HCT116 (cell line): Measurements from ENCODE around the gene ITPR1. TPM values are rescaled to one million over a fixed set of nuclear protein-coding genes. Genes with fewer than 3 reads are reported as not detected.

Experiments used
- ATAC-seq: fragments of 200-7000 bp; cut with Tn5 transposase; 2 replicates; pipeline ENCODE4 v1.9.1; 2020; ENCODE audit warnings: mild to moderate bottlenecking, moderate library complexity
- BruUV-seq: library from RNA; stranded (reverse); fragments of 400-500 nt; replicated peaks from 2 replicates; lab custom pipeline; 2021; lab: Mats Ljungman, UMichigan
- CTCF ChIA-PET: fragments of 300-600 bp; sonication (Branson Sonifier 250); formaldehyde crosslinking; loops from one replicate; lab custom pipeline; 2021; ENCODE audit warnings: antibody characterized with exemption; lab: Charles Lee
- POLR2A ChIA-PET: fragments of 300-600, 350-600 bp; sonication (Branson Sonifier 250); formaldehyde crosslinking; loops from one replicate; lab custom pipeline; 2021; ENCODE audit warnings: antibody characterized with exemption; lab: Charles Lee
- RAD21 ChIA-PET, 2 experiments: fragments of 300-600 bp; sonication (Branson Sonifier 250); formaldehyde crosslinking; loops; one replicate each; lab custom pipeline; 2023; ENCODE audit warnings: low total read pairs in 2 of 2; ENCODE audit not compliant: uncharacterized antibody in 2 of 2, unreplicated experiment in 2 of 2, low non-redundant PET in 1 of 2; lab: Charles Lee
- DNase-seq: peaks from one replicate; pipeline ENCODE4 v3.0.0-alpha.2; 2010; ENCODE audit warnings: low read depth, low spot score
- H2AFZ ChIP-seq: fragments of 200-600 bp; shearing (Covaris generic), sonication (generic); 2 replicates; pipeline ENCODE4 v1.6.1; 2017; ENCODE audit warnings: low read depth, mixed run types, mixed read lengths, antibody characterized with exemption, low read length; ENCODE audit not compliant: poor library complexity, severe bottlenecking
- H3K27ac ChIP-seq: 2 replicates; pipeline ENCODE4 v1.5.1; 2012; ENCODE audit warnings: low read depth, low read length
- H3K27me3 ChIP-seq: fragments of 200-600 bp; sonication (generic); 2 replicates; pipeline ENCODE4 v1.6.1; 2016; ENCODE audit warnings: mixed run types, low read length, mixed read lengths; ENCODE audit not compliant: insufficient read depth
- H3K36me3 ChIP-seq, 2 experiments: fragments of 200-500 bp in 1 of 2; fragments of 200-600 bp in 1 of 2; sonication (Bioruptor generic) in 1 of 2; sonication (generic) in 1 of 2; 2 replicates each; pipeline versions ENCODE4 v1.5.1 to v1.6.1; 2014 to 2016; ENCODE audit warnings: low read length in 2 of 2, inconsistent platforms in 1 of 2, mixed read lengths in 1 of 2, mixed run types in 1 of 2; ENCODE audit not compliant: insufficient read depth in 2 of 2, control insufficient read depth in 1 of 2
- H3K4me1 ChIP-seq, 2 experiments: fragments of 200-600 bp in 1 of 2; sonication (generic) in 1 of 2; 2 replicates each; pipeline versions ENCODE4 v1.5.1 to v1.6.1; 2012 to 2017; ENCODE audit warnings: low read length in 2 of 2, inconsistent platforms in 1 of 2, mild to moderate bottlenecking in 1 of 2, mixed read lengths in 1 of 2, mixed run types in 1 of 2, moderate library complexity in 1 of 2; ENCODE audit not compliant: insufficient read depth in 2 of 2, control insufficient read depth in 1 of 2
- H3K4me2 ChIP-seq: fragments of 200-600 bp; sonication (generic); 2 replicates; pipeline ENCODE4 v1.6.1; 2017; ENCODE audit warnings: mixed run types, low read length, mixed read lengths
- H3K4me3 ChIP-seq, 2 experiments: fragments of 200-600 bp in 1 of 2; sonication (generic) in 1 of 2; replicated peaks in 1 of 2; 2 replicates each; pipeline ENCODE4 v1.5.1; 2011 to 2016; ENCODE audit warnings: low read length in 2 of 2, control low read depth in 1 of 2, low read depth in 1 of 2, mild to moderate bottlenecking in 1 of 2, mixed read lengths in 1 of 2, mixed run types in 1 of 2
- H3K79me2 ChIP-seq: fragments of 200-600 bp; sonication (generic); 2 replicates; pipeline ENCODE4 v1.6.1; 2017; ENCODE audit warnings: mild to moderate bottlenecking, mixed run types, low read length, moderate library complexity, mixed read lengths; ENCODE audit not compliant: insufficient read depth
- H3K9ac ChIP-seq: fragments of 200-600 bp; sonication (generic); 2 replicates; pipeline ENCODE4 v1.6.1; 2016; ENCODE audit warnings: low read length, mixed read lengths
- H3K9me2 ChIP-seq: fragments of 200-600 bp; sonication (generic), shearing (Covaris generic); 2 replicates; pipeline ENCODE4 v1.6.1; 2017; ENCODE audit warnings: mixed run types, mild to moderate bottlenecking, moderate library complexity; ENCODE audit not compliant: insufficient read depth
- H3K9me3 ChIP-seq, 2 experiments: fragments of 200-500 bp in 1 of 2; fragments of 200-600 bp in 1 of 2; sonication (Bioruptor generic) in 1 of 2; sonication (generic) in 1 of 2; 2 replicates each; pipeline ENCODE4 v1.6.1; 2014 to 2017; ENCODE audit warnings: low read length in 2 of 2, mixed read lengths in 2 of 2, inconsistent platforms in 1 of 2, low read depth in 1 of 2, mild to moderate bottlenecking in 1 of 2, mixed run types in 1 of 2, moderate library complexity in 1 of 2; ENCODE audit not compliant: control insufficient read depth in 1 of 2, insufficient read depth in 1 of 2
- H4K20me1 ChIP-seq: fragments of 200-600 bp; sonication (generic), shearing (Covaris generic); 2 replicates; pipeline ENCODE4 v1.6.1; 2017; ENCODE audit warnings: mixed run types, mild to moderate bottlenecking, moderate library complexity; ENCODE audit not compliant: insufficient read depth
- CTCF ChIP-seq, 3 experiments: fragments of 200-600 bp in 1 of 3; sonication (generic) in 1 of 3; IDR thresholded peaks in 2 of 3; conservative IDR thresholded peaks in 1 of 3; 2 replicates each; pipeline ENCODE4 v1.5.1; 2012 to 2017; ENCODE audit warnings: low read depth in 2 of 3, low read length in 2 of 3, antibody characterized with exemption in 1 of 3, borderline replicate concordance in 1 of 3, control low read depth in 1 of 3, mild to moderate bottlenecking in 1 of 3, mixed read lengths in 1 of 3, mixed run types in 1 of 3, moderate library complexity in 1 of 3; ENCODE audit not compliant: insufficient read depth in 1 of 3
- EZH2 ChIP-seq: fragments of 200-600 bp; sonication (generic); IDR thresholded peaks from 2 replicates; pipeline ENCODE4 v1.6.1; 2017; ENCODE audit warnings: antibody characterized with exemption, mixed run types
- YY1 ChIP-seq: IDR thresholded peaks from 2 replicates; pipeline ENCODE4 v1.6.1; 2011; ENCODE audit warnings: low read length, low read depth, moderate library complexity, mild to moderate bottlenecking; ENCODE audit not compliant: insufficient replicate concordance; ENCODE audit errors: extremely low read depth
- ZBTB33 ChIP-seq: IDR thresholded peaks from 2 replicates; pipeline ENCODE4 v1.6.1; 2011; ENCODE audit warnings: mild to moderate bottlenecking, low read length, moderate library complexity; ENCODE audit not compliant: insufficient replicate concordance; ENCODE audit errors: extremely low read depth
- intact Hi-C: fragments of 100-400 bp; cut with micrococcal nuclease; formaldehyde crosslinking; loops from 2 replicates; pipeline ENCODE4 v1.10.0; 2022
- total RNA-seq: library from RNA; stranded (reverse); gene quantifications from one replicate; pipeline ENCODE4 v1.2.1, GENCODE V29; 2021; ENCODE audit not compliant: unreplicated experiment
- TF ChIP-seq, protein P1 (sequence below): IDR thresholded peaks from 2 replicates; pipeline ENCODE4 v1.6.1; 2012

The ITPR1 gene
- total RNA-seq, 1 experiment from 2014 or later: 9.2 TPM

DNA sequence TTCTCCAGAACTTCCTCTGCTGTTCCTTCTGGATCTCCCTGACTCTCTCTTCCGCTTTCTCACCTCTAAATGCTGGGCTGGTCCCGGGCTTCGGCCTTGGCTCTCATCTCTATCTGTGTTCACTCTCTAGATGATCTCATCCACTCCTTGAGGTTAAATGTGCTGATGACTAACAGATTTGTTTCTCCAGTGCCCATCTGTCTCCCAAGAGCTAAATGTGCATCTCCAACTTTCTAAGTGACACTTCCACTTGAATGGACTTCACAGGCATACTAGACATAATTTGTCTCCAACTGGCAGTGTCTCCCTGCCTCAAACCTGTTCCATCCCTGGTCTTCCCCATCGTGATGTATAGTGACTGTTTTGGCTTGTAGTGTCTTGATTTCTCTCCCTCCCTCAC, 95.3 kb downstream of the ITPR1 start:
- ChIA-PET POLR2A (no interaction called here), RAD21 (no interaction called here), CTCF (no interaction called here)
- H3K27me3 ChIP-seq: no peaks in the 10 kb centered on the region; the same call in 1 of the 2 replicates
- no peaks in the 10 kb centered on the region for H4K20me1 ChIP-seq
- no peak overlapping the region for H3K27ac ChIP-seq
- no peak overlapping the region for H3K4me3 ChIP-seq
- BruUV-seq: no TSS peak
- no peaks in the 10 kb centered on the region for H3K9me3 ChIP-seq
- H3K79me2 ChIP-seq: no peaks in the 10 kb centered on the region
- H3K4me1 ChIP-seq: no peaks in the 10 kb centered on the region
- intact Hi-C loops: no loop called here
- no peak for ATAC-seq
- H2AFZ ChIP-seq: no peak overlapping the region
- no peaks in the 10 kb centered on the region for H3K36me3 ChIP-seq
- no peak overlapping the region for H3K4me2 ChIP-seq
- H3K9me2 ChIP-seq: no peaks in the 10 kb centered on the region
- TF ChIP-seq YY1: no peak
- TF ChIP-seq, protein P1, sequence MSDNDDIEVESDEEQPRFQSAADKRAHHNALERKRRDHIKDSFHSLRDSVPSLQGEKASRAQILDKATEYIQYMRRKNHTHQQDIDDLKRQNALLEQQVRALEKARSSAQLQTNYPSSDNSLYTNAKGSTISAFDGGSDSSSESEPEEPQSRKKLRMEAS: no peak
- no peak for TF ChIP-seq ZBTB33
- TF ChIP-seq EZH2: no peak
- no peak for TF ChIP-seq CTCF (IDR thresholded peaks at IDR 0.05 in 2 of 3, conservative IDR thresholded peaks at IDR 0.05 in 1 of 3; ENCODE audit: borderline replicate concordance in 1 of 3, insufficient read depth in 1 of 3, low read depth in 2 of 3, low read length in 2 of 3)
- DNase-seq: no peak
- no peak overlapping the region for H3K9ac ChIP-seq
